Diencephalon (tissue), 1 donor: ENCODE results near the gene IMPG1. TPM values are rescaled to one million over a fixed set of nuclear protein-coding genes. Genes with fewer than 3 reads are reported as not detected.

ENCODE experiments used
- small RNA-seq: library from RNA; depleted of rRNA; stranded (forward); fragments of <200 nt; gene quantifications from one replicate; pipeline ENCODE3, GENCODE V24; 2014
- total RNA-seq: library from RNA; depleted of rRNA; stranded (reverse); fragments of >200 nt; gene quantifications from one replicate; pipeline ENCODE4 v1.2.3, GENCODE V29; 2014

The IMPG1 gene, protein sequence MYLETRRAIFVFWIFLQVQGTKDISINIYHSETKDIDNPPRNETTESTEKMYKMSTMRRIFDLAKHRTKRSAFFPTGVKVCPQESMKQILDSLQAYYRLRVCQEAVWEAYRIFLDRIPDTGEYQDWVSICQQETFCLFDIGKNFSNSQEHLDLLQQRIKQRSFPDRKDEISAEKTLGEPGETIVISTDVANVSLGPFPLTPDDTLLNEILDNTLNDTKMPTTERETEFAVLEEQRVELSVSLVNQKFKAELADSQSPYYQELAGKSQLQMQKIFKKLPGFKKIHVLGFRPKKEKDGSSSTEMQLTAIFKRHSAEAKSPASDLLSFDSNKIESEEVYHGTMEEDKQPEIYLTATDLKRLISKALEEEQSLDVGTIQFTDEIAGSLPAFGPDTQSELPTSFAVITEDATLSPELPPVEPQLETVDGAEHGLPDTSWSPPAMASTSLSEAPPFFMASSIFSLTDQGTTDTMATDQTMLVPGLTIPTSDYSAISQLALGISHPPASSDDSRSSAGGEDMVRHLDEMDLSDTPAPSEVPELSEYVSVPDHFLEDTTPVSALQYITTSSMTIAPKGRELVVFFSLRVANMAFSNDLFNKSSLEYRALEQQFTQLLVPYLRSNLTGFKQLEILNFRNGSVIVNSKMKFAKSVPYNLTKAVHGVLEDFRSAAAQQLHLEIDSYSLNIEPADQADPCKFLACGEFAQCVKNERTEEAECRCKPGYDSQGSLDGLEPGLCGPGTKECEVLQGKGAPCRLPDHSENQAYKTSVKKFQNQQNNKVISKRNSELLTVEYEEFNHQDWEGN
- total RNA-seq, result not detected

DNA sequence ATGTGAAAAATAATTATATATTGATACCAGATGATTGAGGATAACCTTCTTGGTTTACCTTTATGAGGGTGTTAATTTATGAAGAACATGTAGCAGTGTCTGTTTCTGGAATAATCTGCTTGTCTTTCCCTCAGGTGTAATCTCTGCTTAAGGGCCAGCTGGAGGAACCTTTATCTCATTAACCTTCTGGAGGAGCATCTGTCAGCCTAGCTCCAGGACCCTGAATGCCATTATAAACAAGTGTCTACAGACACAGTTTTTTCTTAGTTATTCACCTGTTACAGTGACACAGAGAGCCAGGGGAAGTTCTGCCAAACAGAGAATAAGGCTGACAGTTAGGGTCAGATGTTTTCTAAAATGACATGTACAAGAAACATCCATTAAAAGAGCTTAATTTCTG is at the start of gene IMPG1:
Gene IMPG1, minus strand, starts transcription at position 101 of the 400 bp plus-strand sequence. CDS start 174 bp downstream, outside the sequence.

Small RNAs within 50 kb of the gene (small RNA-seq; reads per million reads assigned to genes)
- not detected for gene RF00019
- gene RNU6-248P, result not detected
